Measurements from ENCODE around the gene MMP21. TPM values are rescaled to one million over a fixed set of nuclear protein-coding genes. Genes with fewer than 3 reads are reported as not detected.

Gene MMP21
- total RNA-seq, 2 donors from 2014 or later: not detected

DNA sequence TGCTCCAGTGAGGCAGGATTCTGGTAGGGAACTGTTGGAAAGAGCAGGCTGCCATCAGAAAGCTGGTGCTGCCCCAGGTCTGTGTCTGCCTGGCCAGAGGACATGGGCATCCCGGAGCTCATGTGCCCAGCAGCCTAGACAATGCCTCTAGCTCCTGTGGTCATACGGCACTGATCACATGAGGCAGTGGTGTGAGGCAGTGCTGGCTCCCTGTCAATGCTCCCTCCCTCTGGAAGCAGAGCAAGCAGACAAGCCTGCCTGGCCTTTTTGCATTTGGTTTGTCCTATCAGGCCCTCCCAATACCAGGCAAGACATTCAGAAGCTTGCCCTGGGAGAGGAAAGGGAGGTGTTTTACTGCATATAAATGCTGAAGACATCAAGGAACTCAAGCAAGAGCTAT, 19.5 kb upstream of the MMP21 start:
- no peak for DNase-seq
- Histone ChIP-seq H3K4me1 (peaks cover 16% of the 10 kb centered on the region), H3K27ac (no peak overlapping the region), H3K4me3 (no peak overlapping the region), H3K9me3 (no peaks in the 10 kb centered on the region), H3K36me3 (replicated peaks in 1 of 2; ENCODE audit: insufficient read depth in 1 of 2, low read depth in 2 of 2) (peaks cover 0 to 11% of the 10 kb centered on the region in 2 donors), H3K27me3 (no peaks in the 10 kb centered on the region)
- no peak for ATAC-seq
- intact Hi-C loops (cut with DNase I): no loop called here
- TF ChIP-seq, protein P1, sequence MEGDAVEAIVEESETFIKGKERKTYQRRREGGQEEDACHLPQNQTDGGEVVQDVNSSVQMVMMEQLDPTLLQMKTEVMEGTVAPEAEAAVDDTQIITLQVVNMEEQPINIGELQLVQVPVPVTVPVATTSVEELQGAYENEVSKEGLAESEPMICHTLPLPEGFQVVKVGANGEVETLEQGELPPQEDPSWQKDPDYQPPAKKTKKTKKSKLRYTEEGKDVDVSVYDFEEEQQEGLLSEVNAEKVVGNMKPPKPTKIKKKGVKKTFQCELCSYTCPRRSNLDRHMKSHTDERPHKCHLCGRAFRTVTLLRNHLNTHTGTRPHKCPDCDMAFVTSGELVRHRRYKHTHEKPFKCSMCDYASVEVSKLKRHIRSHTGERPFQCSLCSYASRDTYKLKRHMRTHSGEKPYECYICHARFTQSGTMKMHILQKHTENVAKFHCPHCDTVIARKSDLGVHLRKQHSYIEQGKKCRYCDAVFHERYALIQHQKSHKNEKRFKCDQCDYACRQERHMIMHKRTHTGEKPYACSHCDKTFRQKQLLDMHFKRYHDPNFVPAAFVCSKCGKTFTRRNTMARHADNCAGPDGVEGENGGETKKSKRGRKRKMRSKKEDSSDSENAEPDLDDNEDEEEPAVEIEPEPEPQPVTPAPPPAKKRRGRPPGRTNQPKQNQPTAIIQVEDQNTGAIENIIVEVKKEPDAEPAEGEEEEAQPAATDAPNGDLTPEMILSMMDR (IDR thresholded peaks at IDR 0.05): no peak
- no peak for TF ChIP-seq POLR2A (IDR thresholded peaks at IDR 0.05)
- 85% methylated on average over 2 of the region's 2 CpGs; no CpG with 5 or more reads in 1 of the 2 donors for WGBS, 2 donors

DNA sequence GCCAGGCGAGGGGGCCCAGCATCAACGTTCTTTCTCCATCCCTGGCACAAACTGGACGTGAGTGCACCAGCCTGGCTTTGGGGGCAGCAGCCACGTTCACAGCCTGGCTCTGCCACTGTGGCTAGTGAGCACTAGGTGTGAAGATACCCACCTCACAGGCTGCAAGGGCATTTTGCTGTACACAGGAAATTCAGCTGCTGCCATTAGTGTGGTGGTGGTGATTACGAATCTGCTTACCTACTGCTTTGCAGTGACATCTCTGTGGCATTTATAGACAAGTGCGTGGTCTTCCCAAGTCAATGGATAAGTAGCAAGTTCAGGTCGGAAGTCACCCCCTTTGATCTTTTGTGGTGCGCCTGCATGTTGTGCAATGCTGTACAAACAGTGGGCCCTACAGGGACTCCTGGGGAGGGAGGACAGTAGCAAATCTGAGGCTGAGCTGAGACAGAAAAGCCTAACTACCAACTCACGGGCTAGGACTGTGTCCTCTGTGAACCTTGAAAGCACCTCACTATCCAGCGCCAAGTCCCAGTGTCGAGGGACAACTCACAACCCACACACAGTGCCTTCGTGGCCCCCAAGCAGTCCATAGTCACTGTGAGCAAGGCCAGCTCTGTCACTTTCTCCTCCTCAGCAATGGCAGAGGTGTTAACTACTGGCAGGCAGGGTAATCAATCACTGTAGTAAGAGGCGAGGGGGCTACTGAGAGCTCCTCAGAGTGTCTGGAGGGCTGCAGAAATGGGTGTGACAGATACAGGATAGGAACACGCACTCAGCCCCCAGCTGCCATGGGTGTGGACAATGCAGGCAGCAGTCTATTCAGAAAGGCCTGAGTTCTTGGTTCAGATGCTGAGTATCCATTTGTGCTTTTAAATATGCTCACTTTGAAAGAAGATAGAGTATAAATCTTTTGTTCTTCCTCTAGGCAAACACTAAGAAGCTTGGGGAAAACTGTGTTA, 17.0 kb upstream of the MMP21 start:
- TF ChIP-seq, protein P1 (IDR thresholded peaks at IDR 0.05): no peak
- TF ChIP-seq POLR2A (IDR thresholded peaks at IDR 0.05): no peak
- intact Hi-C loops (cut with DNase I): no loop called here
- DNase-seq: no peak
- Histone ChIP-seq H3K27me3 (no peaks in the 10 kb centered on the region), H3K9me3 (no peaks in the 10 kb centered on the region), H3K36me3 (replicated peaks in 1 of 2; ENCODE audit: insufficient read depth in 1 of 2, low read depth in 2 of 2) (peaks cover 0 to 12% of the 10 kb centered on the region in 2 donors), H3K4me1 (peaks cover 3% of the 10 kb centered on the region), H3K4me3 (no peak overlapping the region), H3K27ac (no peak overlapping the region)
- no peak for ATAC-seq
- 87 to 90% methylated on average over 13 to 14 of the region's 14 CpGs for WGBS, 2 donors

DNA sequence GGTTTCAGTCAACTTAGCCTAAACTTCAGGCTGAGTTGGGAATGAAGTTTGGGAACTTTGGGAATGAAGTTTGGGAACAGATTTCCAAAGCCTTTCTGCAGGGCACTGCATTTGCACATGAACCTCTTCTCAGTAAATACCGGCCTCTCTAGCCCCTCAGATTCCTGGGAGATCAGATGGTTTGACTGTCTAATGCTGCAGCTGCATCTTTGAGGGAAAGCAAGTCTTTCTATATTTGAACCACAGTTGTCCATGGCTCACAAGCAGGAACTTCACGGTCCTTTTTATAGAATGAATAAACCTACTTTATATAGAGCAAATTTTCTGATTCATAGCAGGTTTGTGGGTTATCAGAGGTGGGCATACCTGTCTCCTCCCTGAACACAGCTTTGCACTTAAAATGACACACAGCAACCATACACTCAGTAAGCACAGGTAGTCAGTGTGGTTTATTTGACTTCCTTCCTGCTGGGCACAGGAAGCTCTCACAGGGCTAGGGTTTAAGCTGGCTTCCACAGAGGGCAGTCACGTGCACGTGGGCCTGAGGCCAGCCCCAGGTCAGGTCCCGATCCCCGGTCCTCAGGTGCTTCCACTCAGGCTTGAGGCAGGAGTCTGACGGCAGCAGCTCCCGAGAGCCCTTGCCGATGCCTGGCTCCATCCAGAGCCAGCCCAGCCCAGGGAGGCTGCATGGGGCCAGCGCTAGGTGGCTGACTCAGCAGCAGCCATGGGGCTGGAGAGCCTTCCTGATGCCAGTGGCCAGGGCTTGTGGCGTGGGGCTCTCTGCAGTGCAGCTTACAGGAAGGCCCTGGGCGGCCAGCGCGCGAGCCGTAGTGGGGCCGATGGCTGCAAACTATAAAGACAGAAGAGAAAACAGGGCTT, 12.8 kb upstream of the MMP21 start:
- H3K36me3 ChIP-seq (replicated peaks in 1 of 2; ENCODE audit: insufficient read depth in 1 of 2, low read depth in 2 of 2): peaks cover 0 to 4% of the 10 kb centered on the region in 2 donors
- DNase-seq: no peak
- no peak for ATAC-seq
- no peaks in the 10 kb centered on the region for H3K27me3 ChIP-seq
- H3K27ac ChIP-seq: no peak overlapping the region
- TF ChIP-seq, protein P1 (IDR thresholded peaks at IDR 0.05): no peak
- TF ChIP-seq POLR2A (IDR thresholded peaks at IDR 0.05): no peak
- no peaks in the 10 kb centered on the region for H3K4me1 ChIP-seq
- no peak overlapping the region for H3K4me3 ChIP-seq
- 91 to 94% methylated on average over 12 to 14 of the region's 17 CpGs for WGBS, 2 donors
- H3K9me3 ChIP-seq: no peaks in the 10 kb centered on the region
- intact Hi-C loops (cut with DNase I): no loop called here

DNA sequence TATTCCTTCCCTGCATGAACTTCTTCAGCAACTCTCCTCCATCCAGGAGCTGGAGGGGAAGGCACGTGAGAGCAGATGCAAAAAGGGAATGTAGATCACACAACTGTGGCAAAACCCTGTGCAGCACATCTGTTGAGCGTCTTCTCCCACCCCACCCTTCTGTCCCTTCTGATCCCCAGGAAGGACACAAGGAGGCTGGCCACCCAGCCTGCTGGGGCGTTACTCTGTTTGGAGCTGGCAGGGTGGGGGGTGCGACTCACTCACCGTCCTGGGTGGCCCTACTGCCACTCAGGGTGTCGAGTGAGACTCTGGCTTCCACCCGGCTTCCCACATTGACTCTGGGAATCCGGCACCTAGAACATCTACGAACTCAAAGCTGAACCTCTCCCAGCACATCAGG, 10.2 kb upstream of the MMP21 start:
- intact Hi-C loops (cut with DNase I): no loop called here
- ATAC-seq (no peak), DNase-seq (no peak)
- Histone ChIP-seq H3K27me3 (no peaks in the 10 kb centered on the region), H3K27ac (no peak overlapping the region), H3K4me3 (no peak overlapping the region), H3K36me3 (replicated peaks in 1 of 2; ENCODE audit: insufficient read depth in 1 of 2, low read depth in 2 of 2) (peaks cover 0 to 1% of the 10 kb centered on the region in 2 donors), H3K4me1 (no peaks in the 10 kb centered on the region), H3K9me3 (no peaks in the 10 kb centered on the region)
- WGBS, 2 donors: 73 to 80% methylated on average over 9 of the region's 9 CpGs
- TF ChIP-seq, protein P1 (IDR thresholded peaks at IDR 0.05): no peak
- no peak for TF ChIP-seq POLR2A (IDR thresholded peaks at IDR 0.05)
